GM13976 (cell line): ENCODE results near the gene FNDC11.
A peak's percentile ranks its signal among the peaks of the same experiment; 100 is the strongest.
"Not testable (repeated sequence)": the region's sequence is repeated elsewhere in the genome, so short reads cannot be mapped to it uniquely, and the experiment has no call there.

Experiments
- DNase-seq: peaks from one replicate; pipeline ENCODE4 v3.0.0; 2012; ENCODE audit warnings: low spot score
- CTCF ChIP-seq: IDR thresholded peaks from 2 replicates; pipeline ENCODE4 v1.5.1; 2012; ENCODE audit warnings: borderline replicate concordance, mild to moderate bottlenecking; ENCODE audit not compliant: insufficient read depth; ENCODE audit errors: extremely low read depth, missing control alignments, control extremely low read depth
- in situ Hi-C: fragments of 300-500 bp; cut with MboI; formaldehyde crosslinking; loops from one replicate; pipeline ENCODE4 v1.12.0; 2022; ENCODE audit warnings: low sequenced_read_pairs, mixed read lengths, inconsistent platforms; ENCODE audit not compliant: unreplicated experiment

The FNDC11 gene

GRCh38 chr20:63553251-63553932 lies 567 bp upstream of the FNDC11 start:
- in situ Hi-C loops: no loop called here
- DNase-seq: peak; percentile 90
- no peak for TF ChIP-seq CTCF

GRCh38 chr20:63554361-63555278 lies 661 bp downstream of the FNDC11 start:
- no peak for TF ChIP-seq CTCF
- no peak for DNase-seq
- in situ Hi-C loops: no loop called here

DNA sequence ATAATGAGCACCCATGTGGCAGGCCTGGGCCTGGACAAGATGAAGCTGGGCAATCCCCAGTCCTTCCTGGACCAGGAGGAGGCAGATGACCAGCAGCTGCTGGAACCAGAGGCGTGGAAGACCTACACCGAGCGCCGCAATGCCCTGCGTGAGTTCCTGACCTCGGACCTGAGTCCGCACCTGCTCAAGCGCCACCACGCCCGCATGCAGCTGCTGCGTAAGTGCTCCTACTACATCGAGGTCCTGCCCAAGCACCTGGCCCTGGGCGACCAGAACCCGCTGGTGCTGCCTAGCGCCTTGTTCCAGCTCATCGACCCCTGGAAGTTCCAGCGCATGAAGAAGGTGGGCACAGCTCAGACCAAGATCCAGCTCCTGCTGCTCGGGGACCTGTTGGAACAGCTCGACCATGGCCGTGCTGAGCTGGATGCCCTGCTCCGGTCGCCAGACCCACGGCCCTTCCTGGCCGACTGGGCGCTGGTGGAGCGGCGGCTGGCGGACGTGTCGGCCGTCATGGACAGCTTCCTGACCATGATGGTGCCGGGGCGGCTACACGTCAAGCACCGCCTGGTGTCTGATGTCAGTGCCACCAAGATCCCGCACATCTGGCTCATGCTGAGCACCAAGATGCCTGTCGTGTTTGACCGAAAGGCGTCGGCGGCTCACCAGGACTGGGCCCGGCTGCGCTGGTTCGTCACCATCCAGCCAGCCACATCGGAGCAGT lies 1.9 kb downstream of the FNDC11 start:
- in situ Hi-C loops: no loop called here
- no peak for TF ChIP-seq CTCF
- no peak for DNase-seq

DNA sequence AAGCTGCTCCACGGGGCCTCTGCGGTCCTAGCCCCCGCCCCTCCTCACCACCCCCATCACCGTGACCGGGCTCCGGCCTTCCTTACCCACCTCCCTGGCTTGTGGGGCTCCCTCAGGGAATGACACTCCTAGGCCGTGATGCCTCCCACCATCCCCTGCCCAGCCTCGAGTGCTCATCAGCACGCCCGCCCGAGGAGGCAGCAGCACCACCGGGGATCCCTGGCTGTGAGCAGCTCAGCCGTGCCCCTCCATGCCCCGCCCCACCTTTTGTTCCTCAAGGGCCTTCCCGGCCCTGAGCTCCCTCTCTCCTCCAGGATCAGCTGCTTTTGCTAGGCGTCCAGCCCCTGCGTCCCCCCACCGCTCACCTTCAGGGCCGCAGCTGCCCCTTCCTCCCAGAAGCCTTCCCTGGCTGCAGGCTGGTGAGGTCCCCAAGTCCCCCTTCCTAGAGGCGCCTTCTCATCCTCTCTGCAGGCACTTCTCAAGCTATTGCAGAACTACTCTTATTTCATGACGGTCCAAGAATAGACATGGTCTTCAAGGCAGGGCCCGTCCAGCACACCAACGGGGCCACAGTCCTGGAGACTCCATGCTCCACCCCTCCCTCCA lies 3.0 kb downstream of the FNDC11 start:
- DNase-seq: no peak
- in situ Hi-C loops: no loop called here

GRCh38 chr20:63557481-63557891 lies 3.5 kb downstream of the FNDC11 start:
- TF ChIP-seq CTCF: no peak
- DNase-seq: no peak
- in situ Hi-C loops: no loop called here

More for the DNA sequence above, 3.0 kb downstream of the FNDC11 start:
- no peak for TF ChIP-seq CTCF

DNA sequence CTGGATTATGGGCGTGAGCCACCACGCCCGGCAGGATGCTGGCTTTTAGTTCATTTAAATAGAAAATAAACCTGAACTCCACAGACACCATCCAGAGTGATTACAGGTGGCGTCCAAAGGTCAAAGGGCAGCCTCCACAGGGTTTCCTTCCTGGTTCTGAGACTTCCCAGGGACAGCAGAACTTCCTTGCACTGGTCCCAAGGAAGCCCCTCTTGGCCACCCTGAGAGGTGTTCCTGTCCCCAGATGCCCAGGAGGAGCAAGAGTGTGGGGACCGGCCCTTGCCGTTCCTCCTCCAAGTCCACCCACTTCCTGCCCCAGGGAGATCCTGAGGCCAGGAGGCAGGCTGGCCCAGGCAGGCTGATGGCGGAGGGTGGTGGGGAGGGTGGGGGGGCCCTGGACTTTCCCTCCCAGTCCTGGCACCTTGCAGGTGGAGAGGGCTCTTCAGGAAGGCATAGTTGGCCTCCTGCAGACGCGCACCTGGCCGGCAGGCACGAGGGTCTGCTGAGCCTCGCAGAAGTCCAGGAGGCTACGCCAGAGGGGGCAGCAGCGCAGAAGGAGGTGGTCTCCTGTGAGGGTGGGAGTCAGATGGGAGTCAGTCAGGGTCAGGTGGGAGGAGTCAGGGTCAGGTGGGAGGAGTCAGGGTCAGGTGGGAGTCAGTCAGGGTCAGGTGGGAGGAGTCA lies 5.0 kb downstream of the FNDC11 start:
- in situ Hi-C loops: no loop called here
- no peak for DNase-seq
- no peak for TF ChIP-seq CTCF

DNA sequence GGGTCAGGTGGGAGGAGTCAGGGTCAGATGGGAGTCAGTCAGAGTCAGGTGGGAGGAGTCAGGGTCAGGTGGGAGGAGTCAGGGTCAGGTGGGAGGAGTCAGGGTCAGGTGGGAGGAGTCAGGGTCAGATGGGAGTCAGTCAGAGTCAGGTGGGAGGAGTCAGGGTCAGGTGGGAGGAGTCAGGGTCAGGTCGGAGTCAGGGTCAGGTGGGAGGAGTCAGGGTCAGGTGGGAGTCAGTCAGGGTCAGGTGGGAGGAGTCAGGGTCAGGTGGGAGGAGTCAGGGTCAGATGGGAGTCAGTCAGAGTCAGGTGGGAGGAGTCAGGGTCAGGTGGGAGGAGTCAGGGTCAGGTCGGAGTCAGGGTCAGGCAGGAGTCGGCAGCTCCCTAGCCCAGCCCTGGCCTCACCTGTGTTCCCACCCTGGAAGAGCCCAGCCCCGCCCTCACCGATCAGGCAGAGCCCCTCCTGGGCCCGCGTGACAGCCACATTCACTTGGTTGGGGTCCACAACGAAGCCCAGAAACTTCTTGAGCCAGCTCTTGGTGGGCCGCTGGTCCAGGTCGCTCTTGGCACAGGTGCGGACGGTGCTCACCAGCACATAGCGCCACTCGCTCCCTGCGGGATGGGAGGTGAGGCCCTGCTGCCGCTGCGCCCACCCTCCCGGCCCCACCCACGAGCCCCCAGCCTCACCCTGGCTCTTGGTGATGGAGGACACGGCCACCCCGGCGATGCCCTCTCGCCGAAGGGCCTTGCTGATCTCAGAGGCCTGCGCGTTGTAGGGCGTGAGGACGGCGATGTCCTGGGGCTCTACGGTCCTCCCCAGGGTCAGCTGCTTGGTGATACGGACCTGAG lies 5.8 kb downstream of the FNDC11 start:
- in situ Hi-C loops, DNase-seq: not testable (repeated sequence)
